Ascending aorta (tissue), 2 donors: ENCODE data around the gene SUGP2. TPM values are rescaled to one million over a fixed set of nuclear protein-coding genes. Genes with fewer than 3 reads are reported as not detected.

Experiments
- DNase-seq, 2 donors: peaks; one replicate each; pipeline ENCODE4 v3.0.0-alpha.2; 2019; ENCODE audit warnings: low spot score in 2 of 2
- H3K27ac ChIP-seq, 2 donors: fragments of 200-600 bp; sonication (generic); one replicate each; pipeline ENCODE4 v1.5.1; 2016 to 2017; ENCODE audit warnings: mild to moderate bottlenecking in 1 of 2
- H3K27me3 ChIP-seq: fragments of 200-600 bp; sonication (generic); one replicate; pipeline ENCODE4 v1.5.1; 2017
- H3K36me3 ChIP-seq, 2 donors: fragments of 200-600 bp; sonication (generic); one replicate each; pipeline ENCODE4 v1.5.1; 2016
- H3K4me1 ChIP-seq, 2 donors: fragments of 200-600 bp; sonication (generic); one replicate each; pipeline ENCODE4 v1.5.1; 2016 to 2017; ENCODE audit warnings: mild to moderate bottlenecking in 1 of 2
- H3K4me3 ChIP-seq, 2 donors: fragments of 200-600 bp; sonication (generic); one replicate each; pipeline ENCODE4 v1.5.1; 2016 to 2017; ENCODE audit warnings: mild to moderate bottlenecking in 1 of 2
- H3K9me3 ChIP-seq, 2 donors: fragments of 200-600 bp; sonication (generic); one replicate each; pipeline ENCODE4 v1.5.1; 2016
- CTCF ChIP-seq, 3 experiments: fragments of 200-600 bp in 2 of 3; fragments of 450-650 bp in 1 of 3; sonication (generic) in 2 of 3; IDR thresholded peaks; one replicate each; pipeline ENCODE4 v1.5.1; 2016 to 2019; ENCODE audit warnings: antibody characterized with exemption in 3 of 3, mild to moderate bottlenecking in 1 of 3, moderate library complexity in 1 of 3
- intact Hi-C: fragments of 100-400 bp; cut with DNase I; formaldehyde crosslinking; loops from one replicate; pipeline ENCODE4 v1.15.1; 2023
- total RNA-seq: library from RNA; depleted of rRNA; stranded (reverse); fragments of >200 nt; gene quantifications from one replicate; pipeline ENCODE4 v1.1.0, GENCODE V29; 2016

SUGP2 gene
- total RNA-seq, 1 donor from 2014 or later = 23.6 TPM

GRCh38 chr19:18945297-18945696, 88.0 kb downstream of the SUGP2 start:
- Histone ChIP-seq H3K27me3 (no peaks in the 10 kb centered on the region), H3K4me1 (no peaks in the 10 kb centered on the region), H3K36me3 (no peaks in the 10 kb centered on the region), H3K9me3 (no peaks in the 10 kb centered on the region), H3K4me3 (no peak overlapping the region), H3K27ac (no peak overlapping the region)
- no peak for DNase-seq
- no peak for TF ChIP-seq CTCF (IDR thresholded peaks at IDR 0.05)
- intact Hi-C loops = no loop called here

GRCh38 chr19:18943465-18943864, 89.9 kb downstream of the SUGP2 start:
- no peak for TF ChIP-seq CTCF (IDR thresholded peaks at IDR 0.05)
- Histone ChIP-seq H3K36me3 (peaks cover 0 to 2% of the 10 kb centered on the region in 2 donors), H3K27ac (no peak overlapping the region), H3K4me3 (no peak overlapping the region), H3K9me3 (no peaks in the 10 kb centered on the region), H3K4me1 (peaks cover 0 to 7% of the 10 kb centered on the region in 2 donors), H3K27me3 (no peaks in the 10 kb centered on the region)
- no peak for DNase-seq
- intact Hi-C loops = loop anchor here (5.0 kb wide), 1 partner anchor 44 kb away; no protein-coding TSS in a partner anchor

- Histone ChIP-seq H3K36me3 (peaks cover 6 to 8% of the 10 kb centered on the region in 2 donors), H3K9me3 (no peaks in the 10 kb centered on the region), H3K27ac (no peak overlapping the region), H3K4me3 (no peak overlapping the region), H3K4me1 (peaks cover 0 to 7% of the 10 kb centered on the region in 2 donors), H3K27me3 (no peaks in the 10 kb centered on the region)
- TF ChIP-seq CTCF (IDR thresholded peaks at IDR 0.05) = no peak
- intact Hi-C loops = loop anchor here (5.0 kb wide), 1 partner anchor 45 kb away; no protein-coding TSS in a partner anchor
- DNase-seq = no peak
Measured at GRCh38 chr19:18942692-18943091, 90.6 kb downstream of the SUGP2 start.

- TF ChIP-seq CTCF (IDR thresholded peaks at IDR 0.05) = no peak
- intact Hi-C loops = loop anchor here (5.0 kb wide), 1 partner anchor 46 kb away; no protein-coding TSS in a partner anchor
- Histone ChIP-seq H3K4me1 (peaks cover 0 to 7% of the 10 kb centered on the region in 2 donors), H3K27me3 (no peaks in the 10 kb centered on the region), H3K9me3 (no peaks in the 10 kb centered on the region), H3K36me3 (peaks cover 10 to 11% of the 10 kb centered on the region in 2 donors), H3K4me3 (peak overlapping the region; percentile 57 to 80), H3K27ac (no peak overlapping the region)
- no peak for DNase-seq
Measured at GRCh38 chr19:18941628-18942354, 91.5 kb downstream of the SUGP2 start.

Other genes starting within 250 kb of the SUGP2 start
- gene COMP, start 242.2 kb downstream of the SUGP2 start, total RNA-seq = 5.0 TPM
- gene UPF1, start 201.6 kb downstream of the SUGP2 start, total RNA-seq = 225 TPM
- gene CERS1, start 137.4 kb downstream of the SUGP2 start, total RNA-seq = not detected
- 331 TPM for gene COPE, start 114.1 kb downstream of the SUGP2 start, total RNA-seq
- 51.6 TPM for gene DDX49, start 113.8 kb downstream of the SUGP2 start, total RNA-seq
- 93.0 TPM for gene HOMER3, start 92.3 kb downstream of the SUGP2 start, total RNA-seq
- 34.7 TPM for gene ARMC6, start 86 bp upstream of the SUGP2 start, total RNA-seq
- 8.9 TPM for gene SLC25A42, start 30.5 kb upstream of the SUGP2 start, total RNA-seq
- gene TMEM161A, start 105.0 kb upstream of the SUGP2 start, total RNA-seq = 14.5 TPM
- not detected for gene MEF2B, start 136.7 kb upstream of the SUGP2 start, total RNA-seq
- gene BORCS8, start 158.6 kb upstream of the SUGP2 start, total RNA-seq = 26.9 TPM
- 20.2 TPM for gene RFXANK, start 158.7 kb upstream of the SUGP2 start, total RNA-seq
- 16.5 TPM for gene NR2C2AP, start 169.9 kb upstream of the SUGP2 start, total RNA-seq
- not detected for gene NCAN, start 178.4 kb upstream of the SUGP2 start, total RNA-seq
- 8.8 TPM for gene TM6SF2, start 239.8 kb upstream of the SUGP2 start, total RNA-seq